Measurements from ENCODE around the gene OGA.
"Not testable (repeated sequence)": the region's sequence is repeated elsewhere in the genome, so short reads cannot be mapped to it uniquely, and the experiment has no call there.

OGA gene

GRCh38 chr10:101807158-101807557 is 11.1 kb downstream of the OGA start:
- DNase-seq: no peak

GRCh38 chr10:101803511-101803910 is 14.7 kb downstream of the OGA start:
- DNase-seq: no peak

- no peak for DNase-seq
Observed at GRCh38 chr10:101797403-101798059, 20.7 kb downstream of the OGA start.

GRCh38 chr10:101793526-101793925 is 24.7 kb downstream of the OGA start:
- no peak for DNase-seq

GRCh38 chr10:101789686-101790085 is 28.6 kb downstream of the OGA start:
- no peak for DNase-seq

- DNase-seq: not testable (repeated sequence)
Observed at GRCh38 chr10:101789231-101789630, 29.0 kb downstream of the OGA start.

- no peak for DNase-seq
Observed at GRCh38 chr10:101785801-101786200, 32.4 kb downstream of the OGA start.

GRCh38 chr10:101784558-101784957 is 33.7 kb downstream of the OGA start:
- no peak for DNase-seq

GRCh38 chr10:101783736-101784118 is 34.5 kb downstream of the OGA start:
- no peak for DNase-seq

- DNase-seq: peak in 53 of 56 donors; percentile 8 to 87 (median 49)
Observed at GRCh38 chr10:101782811-101783735, 35.2 kb downstream of the OGA start, which contains the start of gene NPM3. Gene NPM3, minus strand, starts transcription at chr10:101783446. Its CDS starts 56 bp downstream, at chr10:101783390.

GRCh38 chr10:101781984-101782810 is 36.0 kb downstream of the OGA start:
- peak in 1 of 56 donors; percentile 34 for DNase-seq

- no peak for DNase-seq
Observed at GRCh38 chr10:101781655-101781983, 36.6 kb downstream of the OGA start.

GRCh38 chr10:101780818-101781654 is 37.2 kb downstream of the OGA start:
- DNase-seq: peak in 47 of 56 donors; percentile 5 to 79 (median 33)

- DNase-seq: no peak
Observed at GRCh38 chr10:101780187-101780817, 37.9 kb downstream of the OGA start.

- peak in 48 of 56 donors; percentile 4 to 84 (median 42) for DNase-seq
Observed at GRCh38 chr10:101779544-101780186, 38.6 kb downstream of the OGA start.

GRCh38 chr10:101778781-101779543 is 39.3 kb downstream of the OGA start:
- DNase-seq: no peak

- DNase-seq: no peak
Observed at GRCh38 chr10:101778151-101778780, 40.0 kb downstream of the OGA start.

- DNase-seq: no peak
Observed at GRCh38 chr10:101777619-101778145, 40.6 kb downstream of the OGA start.

All from nucleus accumbens (tissue), 56 donors.